ENCODE results near the gene HBE1.

The HBE1 gene

DNA sequence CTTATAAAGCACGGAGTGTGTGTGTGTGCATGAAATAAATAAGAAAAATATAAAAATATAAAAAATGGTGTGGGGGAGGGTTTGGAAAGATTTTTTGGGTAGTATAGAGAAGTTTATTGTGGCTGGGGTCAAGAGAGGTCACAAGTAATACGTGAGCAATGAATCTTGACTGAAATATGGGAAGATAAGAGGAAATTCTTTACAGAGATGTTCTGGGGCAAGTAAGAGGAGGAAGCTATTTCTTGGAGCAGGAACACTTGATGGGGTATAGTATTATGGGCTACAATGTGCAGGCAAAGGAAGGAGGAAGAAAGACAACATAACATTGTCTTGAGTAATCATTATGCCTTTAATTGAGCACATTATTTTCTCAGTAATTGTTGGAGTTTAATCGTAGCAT is 37.6 kb downstream of the HBE1 start:
- no peak for DNase-seq

GRCh38 chr11:5231111-5231510 is 38.6 kb downstream of the HBE1 start:
- no peak for DNase-seq

- DNase-seq = no peak
These were observed 39.5 kb downstream of the HBE1 start for GRCh38 chr11:5230266-5230665.

DNA sequence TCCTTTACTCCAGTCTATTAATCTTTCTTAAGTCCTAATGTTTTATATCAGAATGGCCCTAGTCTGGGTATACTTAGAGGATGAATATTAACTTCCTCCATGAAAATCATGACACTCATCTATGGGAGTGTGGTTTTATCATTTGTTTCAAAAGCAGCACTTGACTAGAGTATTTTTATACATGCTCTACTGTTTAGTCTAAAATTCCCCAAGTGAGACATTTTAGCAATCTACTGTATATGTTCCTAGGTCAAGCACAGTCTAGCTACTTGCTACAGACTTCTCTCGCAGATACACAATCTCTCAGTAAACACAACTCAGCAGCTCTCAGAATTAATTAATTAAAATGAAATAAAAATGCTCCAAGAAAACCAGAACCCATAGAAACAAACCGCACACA is 39.9 kb downstream of the HBE1 start:
- no peak for DNase-seq

DNA sequence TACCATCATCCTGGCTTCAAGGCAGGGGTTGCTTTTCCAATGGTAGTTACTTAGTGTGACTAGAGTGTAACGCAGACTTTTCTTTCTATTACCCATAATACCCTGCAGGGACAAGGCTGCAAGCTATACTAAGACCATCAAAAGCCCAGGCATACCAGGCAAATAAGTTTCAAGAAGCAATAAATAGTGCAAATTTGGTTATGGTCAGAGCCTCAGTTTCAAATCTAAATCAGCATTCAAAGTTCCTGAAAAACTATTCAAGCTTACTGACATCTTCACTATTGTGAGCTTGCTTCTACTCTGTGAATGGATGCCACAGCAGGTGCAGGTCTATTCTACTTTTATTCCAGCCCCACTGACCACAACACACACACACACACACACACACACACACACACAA is 40.4 kb downstream of the HBE1 start:
- no peak for DNase-seq

DNA sequence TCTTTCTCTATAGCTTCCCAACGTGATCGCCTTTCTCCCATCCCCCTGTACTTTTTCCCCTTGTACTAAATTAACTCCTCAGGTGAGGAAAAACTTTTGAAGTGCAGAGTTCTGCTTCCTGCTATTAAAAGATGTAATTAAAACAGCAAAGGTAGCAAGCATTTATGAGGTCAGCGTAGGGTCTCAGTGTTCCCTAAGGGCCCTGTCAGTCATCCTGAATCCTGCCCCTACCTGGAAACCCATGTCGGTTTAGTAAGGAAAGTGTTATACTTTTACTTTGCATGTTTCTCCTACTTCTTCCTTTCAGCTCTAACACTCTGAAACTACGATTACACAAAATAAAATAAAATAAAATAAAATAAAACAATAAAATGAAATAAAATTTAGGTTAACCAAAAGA is 41.6 kb downstream of the HBE1 start:
- no peak for DNase-seq

- DNase-seq = no peak
These were observed 42.1 kb downstream of the HBE1 start for GRCh38 chr11:5227681-5228080.

GRCh38 chr11:5226732-5227310 is 42.9 kb downstream of the HBE1 start, which contains the start of gene HBB:
HBB (minus strand) TSS chr11:5227071; CDS start chr11:5227021, 50 bp downstream.
- DNase-seq = no peak

DNA sequence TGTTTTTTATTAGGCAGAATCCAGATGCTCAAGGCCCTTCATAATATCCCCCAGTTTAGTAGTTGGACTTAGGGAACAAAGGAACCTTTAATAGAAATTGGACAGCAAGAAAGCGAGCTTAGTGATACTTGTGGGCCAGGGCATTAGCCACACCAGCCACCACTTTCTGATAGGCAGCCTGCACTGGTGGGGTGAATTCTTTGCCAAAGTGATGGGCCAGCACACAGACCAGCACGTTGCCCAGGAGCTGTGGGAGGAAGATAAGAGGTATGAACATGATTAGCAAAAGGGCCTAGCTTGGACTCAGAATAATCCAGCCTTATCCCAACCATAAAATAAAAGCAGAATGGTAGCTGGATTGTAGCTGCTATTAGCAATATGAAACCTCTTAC is 44.3 kb downstream of the HBE1 start:
- no peak for DNase-seq

DNA sequence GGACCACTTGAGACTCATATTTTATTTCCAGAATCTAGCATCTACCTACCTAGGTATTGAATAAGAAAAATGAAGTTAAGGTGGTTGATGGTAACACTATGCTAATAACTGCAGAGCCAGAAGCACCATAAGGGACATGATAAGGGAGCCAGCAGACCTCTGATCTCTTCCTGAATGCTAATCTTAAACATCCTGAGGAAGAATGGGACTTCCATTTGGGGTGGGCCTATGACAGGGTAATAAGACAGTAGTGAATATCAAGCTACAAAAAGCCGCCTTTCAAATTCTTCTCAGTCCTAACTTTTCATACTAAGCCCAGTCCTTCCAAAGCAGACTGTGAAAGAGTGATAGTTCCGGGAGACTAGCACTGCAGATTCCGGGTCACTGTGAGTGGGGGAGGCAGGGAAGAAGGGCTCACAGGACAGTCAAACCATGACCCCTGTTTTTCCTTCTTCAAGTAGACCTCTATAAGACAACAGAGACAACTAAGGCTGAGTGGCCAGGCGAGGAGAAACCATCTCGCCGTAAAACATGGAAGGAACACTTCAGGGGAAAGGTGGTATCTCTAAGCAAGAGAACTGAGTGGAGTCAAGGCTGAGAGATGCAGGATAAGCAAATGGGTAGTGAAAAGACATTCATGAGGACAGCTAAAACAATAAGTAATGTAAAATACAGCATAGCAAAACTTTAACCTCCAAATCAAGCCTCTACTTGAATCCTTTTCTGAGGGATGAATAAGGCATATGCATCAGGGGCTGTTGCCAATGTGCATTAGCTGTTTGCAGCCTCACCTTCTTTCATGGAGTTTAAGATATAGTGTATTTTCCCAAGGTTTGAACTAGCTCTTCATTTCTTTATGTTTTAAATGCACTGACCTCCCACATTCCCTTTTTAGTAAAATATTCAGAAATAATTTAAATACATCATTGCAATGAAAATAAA is 44.9 kb downstream of the HBE1 start:
- DNase-seq = no peak

DNA sequence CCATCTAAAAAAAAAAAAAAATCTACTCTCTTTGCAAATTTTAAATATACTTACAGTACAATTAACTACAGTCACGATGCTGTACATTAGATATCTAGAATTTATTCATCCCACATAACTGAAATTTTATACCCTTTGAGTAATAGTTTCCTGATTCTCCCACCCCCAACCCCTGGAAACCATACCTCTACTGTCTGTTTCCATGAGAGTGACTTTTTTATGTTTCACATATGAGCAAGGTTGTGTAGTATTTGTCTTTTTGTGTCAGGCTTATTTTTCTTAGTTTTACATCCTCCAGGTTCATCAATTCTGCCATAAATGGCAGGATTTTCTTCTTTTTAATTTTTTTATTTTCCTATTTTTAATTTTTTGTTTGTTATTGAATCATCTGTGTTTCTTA is 46.1 kb downstream of the HBE1 start:
- DNase-seq = no peak

DNA sequence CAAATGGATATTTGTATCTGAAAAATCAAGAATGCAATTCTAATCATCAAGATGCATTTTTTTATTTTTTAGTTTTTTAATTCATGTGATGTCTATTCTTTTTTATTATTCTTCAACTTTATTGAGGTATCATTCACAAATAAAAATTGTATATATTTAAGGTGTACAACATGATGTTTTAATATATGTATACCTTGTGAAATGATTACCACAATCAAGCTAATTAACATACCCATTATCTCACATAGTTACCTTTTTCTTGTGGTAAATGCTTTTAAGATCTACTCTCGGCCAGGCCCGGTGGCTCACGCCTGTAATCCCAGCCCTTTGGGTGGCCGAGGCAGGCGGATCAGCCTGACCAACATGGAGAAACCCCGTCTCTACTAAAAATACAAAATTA is 46.6 kb downstream of the HBE1 start:
- no peak for DNase-seq

All from stimulated activated CD8-positive, alpha-beta memory T cell treated with anti-CD3 and anti-CD28 coated beads, Interleukin-4, amount 100 ng/mL, for 48 hours (primary cell).